GM12878 (cell line): ENCODE data around the gene TADA2A. TPM values are rescaled to one million over a fixed set of nuclear protein-coding genes. Genes with fewer than 3 reads are reported as not detected.
A peak's percentile ranks its signal among the peaks of the same experiment; 100 is the strongest.

Experiments used
- ATF3 ChIP-seq: IDR thresholded peaks from 2 replicates; pipeline ENCODE4 v1.6.1; 2011; ENCODE audit warnings: low read depth, mild to moderate bottlenecking, low read length, moderate library complexity, borderline replicate concordance; ENCODE audit errors: extremely low read depth
- BCL11A ChIP-seq: IDR thresholded peaks from 2 replicates; pipeline ENCODE4 v1.6.1; 2011; ENCODE audit warnings: low read depth, low read length
- BCLAF1 ChIP-seq: fragments of 450-650 bp; IDR thresholded peaks from 2 replicates; pipeline ENCODE4 v1.6.1; 2017; ENCODE audit warnings: antibody characterized with exemption, mild to moderate bottlenecking, moderate library complexity
- CBX3 ChIP-seq: fragments of 200-600 bp; sonication (generic); IDR thresholded peaks from 2 replicates; pipeline ENCODE4 v1.6.1; 2016; ENCODE audit warnings: low read depth, borderline replicate concordance
- CHD4 ChIP-seq: fragments of 200-600 bp; sonication (generic); IDR thresholded peaks from 2 replicates; pipeline ENCODE4 v1.6.1; 2016; ENCODE audit warnings: mild to moderate bottlenecking
- EZH2 ChIP-seq: IDR thresholded peaks from 2 replicates; pipeline ENCODE4 v1.6.1; 2012; ENCODE audit warnings: low read depth, mild to moderate bottlenecking, control low read depth, inconsistent platforms, low read length, borderline replicate concordance; ENCODE audit not compliant: control insufficient read depth
- HDGF ChIP-seq: fragments of 450-650 bp; IDR thresholded peaks from 2 replicates; pipeline ENCODE4 v1.6.1; 2016; ENCODE audit warnings: antibody characterized with exemption
- HSF1 ChIP-seq: fragments of 150-350 bp; IDR thresholded peaks from 2 replicates; pipeline ENCODE4 v1.6.1; 2014; ENCODE audit warnings: mild to moderate bottlenecking, low read depth, low read length
- LARP7 ChIP-seq: fragments of 450-650 bp; IDR thresholded peaks from 2 replicates; pipeline ENCODE4 v1.6.1; 2017; ENCODE audit warnings: mild to moderate bottlenecking
- MLLT1 ChIP-seq: fragments of 450-650 bp; IDR thresholded peaks from 2 replicates; pipeline ENCODE4 v1.6.1; 2016; ENCODE audit warnings: mild to moderate bottlenecking
- NBN ChIP-seq: fragments of 450-650 bp; IDR thresholded peaks from 2 replicates; pipeline ENCODE4 v1.6.1; 2016
- NFXL1 ChIP-seq: fragments of 450-650 bp; IDR thresholded peaks from 2 replicates; pipeline ENCODE4 v1.6.1; 2017; ENCODE audit warnings: antibody characterized with exemption, mild to moderate bottlenecking, borderline replicate concordance
- NFYA ChIP-seq: IDR thresholded peaks from 2 replicates; pipeline ENCODE4 v1.6.1; 2011; ENCODE audit warnings: low read depth, mild to moderate bottlenecking, low read length, improper control_type of control experiment, borderline replicate concordance
- NKRF ChIP-seq: fragments of 450-650 bp; conservative IDR thresholded peaks from 2 replicates; pipeline ENCODE4 v1.6.1; 2017; ENCODE audit warnings: mild to moderate bottlenecking, moderate library complexity
- NR2C1 ChIP-seq: fragments of 450-650 bp; IDR thresholded peaks from 2 replicates; pipeline ENCODE4 v1.6.1; 2017; ENCODE audit warnings: antibody characterized with exemption, mild to moderate bottlenecking, moderate library complexity
- POLR2A ChIP-seq: IDR thresholded peaks from 2 replicates; pipeline ENCODE4 v1.6.1; 2011; ENCODE audit warnings: low read depth, mild to moderate bottlenecking, low read length
- POU2F2 ChIP-seq: IDR thresholded peaks from 3 replicates; pipeline ENCODE4 v1.6.1; 2011; ENCODE audit warnings: low read depth, mild to moderate bottlenecking, low read length, borderline replicate concordance
- RAD51 ChIP-seq: fragments of 450-650 bp; IDR thresholded peaks from 2 replicates; pipeline ENCODE4 v1.6.1; 2016; ENCODE audit warnings: moderate library complexity, mild to moderate bottlenecking, inconsistent platforms
- SUPT20H ChIP-seq: IDR thresholded peaks from 2 replicates; pipeline ENCODE4 v1.6.1; 2011; ENCODE audit warnings: low read depth, mild to moderate bottlenecking, low read length, moderate library complexity, borderline replicate concordance; ENCODE audit not compliant: control insufficient read depth
- WRNIP1 ChIP-seq: IDR thresholded peaks from 2 replicates; pipeline ENCODE4 v1.6.1; 2011; ENCODE audit warnings: low read depth, low read length, improper control_type of control experiment, borderline replicate concordance
- ZNF274 ChIP-seq: IDR thresholded peaks from one replicate; pipeline ENCODE4 v1.8.0; 2011; ENCODE audit not compliant: insufficient read length, insufficient read depth
- ZNF384 ChIP-seq: IDR thresholded peaks from 2 replicates; pipeline ENCODE4 v1.6.1; 2012; ENCODE audit warnings: low read depth, mild to moderate bottlenecking, low read length, improper control_type of control experiment, borderline replicate concordance
- ZNF622 ChIP-seq: fragments of 450-650 bp; IDR thresholded peaks from 2 replicates; pipeline ENCODE4 v1.6.1; 2017; ENCODE audit warnings: mild to moderate bottlenecking, inconsistent platforms
- polyA plus RNA-seq, 11 experiments: library from polyadenylated mRNA; depleted of rRNA in 4 of 11; unstranded in 6 of 11; stranded (reverse) in 5 of 11; fragments of >200 nt; fragmentation: Nextera tagmentation in 4 of 11; fragmentation: Illumina TruSeq in 1 of 11; extraction: Ambion mirVana in 4 of 11; extraction: Trizol in 1 of 11; gene quantifications; 1 replicate in 1 of 11; 2 replicates in 10 of 11; pipeline versions ENCODE4 v1.2.1 to v1.2.3, GENCODE V29; 2011 to 2016; ENCODE audit warnings: inconsistent platforms in 2 of 11, missing spikeins in 2 of 11, low read depth in 1 of 11
- total RNA-seq, 4 experiments: library from RNA; depleted of rRNA in 3 of 4; stranded (reverse); fragments of >200 nt in 3 of 4; fragmentation: Illumina TruSeq in 1 of 4; extraction: Trizol in 1 of 4; gene quantifications; 2 replicates each; pipeline versions ENCODE4 v1.2.1 to v1.2.3, GENCODE V29; 2013 to 2021

TADA2A gene
- total and polyA plus RNA-seq, 10 of the 15 experiments (the other 5 are each of a cell fraction or from before 2014, with no cell fraction given): 19.6 to 43.8 (median 34.1) TPM

GRCh38 chr17:37490022-37490587, 83.4 kb downstream of the TADA2A start (continued):
- TF ChIP-seq WRNIP1 (no peak), SUPT20H (no peak), BCLAF1 (no peak), HSF1 (no peak), CBX3 (no peak), NBN (no peak), POU2F2 (no peak), ZNF384 (no peak), NFXL1 (no peak), LARP7 (peak; percentile 38; the same call in 1 of the 2 replicates), POLR2A (no peak), EZH2 (no peak), NKRF (peak; percentile 34; the same call in 1 of the 2 replicates), BCL11A (no peak), ZNF622 (no peak), CHD4 (no peak), ZNF274 (no peak), NR2C1 (peak; percentile 15; the same call in 1 of the 2 replicates), MLLT1 (no peak), RAD51 (no peak), HDGF (no peak), ATF3 (no peak), NFYA (no peak)
